ENCODE measurements around the gene C2CD2. TPM values are rescaled to one million over a fixed set of nuclear protein-coding genes. Genes with fewer than 3 reads are reported as not detected.

C2CD2 gene
- total RNA-seq, 2 experiments from 2014 or later = 4.5 to 5.9 TPM

DNA sequence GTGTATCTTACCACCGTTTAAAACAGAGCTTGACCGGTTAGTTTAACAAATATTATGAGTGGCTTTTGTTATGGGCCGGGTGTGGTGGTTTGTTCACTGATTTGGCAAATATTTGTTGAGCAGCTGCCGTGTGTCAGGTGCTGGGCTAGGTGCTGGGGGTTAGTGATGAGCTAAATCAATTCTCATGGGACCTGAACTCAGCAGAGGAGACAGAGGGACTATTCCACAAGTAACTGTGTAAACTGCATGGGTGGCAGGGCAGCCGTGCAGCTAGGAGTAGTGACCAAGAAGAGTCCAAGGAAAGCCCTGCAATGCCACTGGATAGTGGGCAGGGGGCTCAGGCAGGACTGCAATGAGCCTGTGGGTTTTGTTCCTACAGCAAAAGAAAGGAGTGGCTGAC is 11.2 kb upstream of the C2CD2 start:
- ChIA-PET CTCF (ENCODE audit: unreplicated experiment) (interaction anchor here (0.5 kb wide), 1 partner anchor 236 kb away, joined by 3 read pairs; no protein-coding TSS in a partner anchor), POLR2A (interaction anchor here (0.7 kb wide), 1 partner anchor 159 kb away, joined by 3 read pairs; no protein-coding TSS in a partner anchor)
- TF ChIP-seq, protein P1, sequence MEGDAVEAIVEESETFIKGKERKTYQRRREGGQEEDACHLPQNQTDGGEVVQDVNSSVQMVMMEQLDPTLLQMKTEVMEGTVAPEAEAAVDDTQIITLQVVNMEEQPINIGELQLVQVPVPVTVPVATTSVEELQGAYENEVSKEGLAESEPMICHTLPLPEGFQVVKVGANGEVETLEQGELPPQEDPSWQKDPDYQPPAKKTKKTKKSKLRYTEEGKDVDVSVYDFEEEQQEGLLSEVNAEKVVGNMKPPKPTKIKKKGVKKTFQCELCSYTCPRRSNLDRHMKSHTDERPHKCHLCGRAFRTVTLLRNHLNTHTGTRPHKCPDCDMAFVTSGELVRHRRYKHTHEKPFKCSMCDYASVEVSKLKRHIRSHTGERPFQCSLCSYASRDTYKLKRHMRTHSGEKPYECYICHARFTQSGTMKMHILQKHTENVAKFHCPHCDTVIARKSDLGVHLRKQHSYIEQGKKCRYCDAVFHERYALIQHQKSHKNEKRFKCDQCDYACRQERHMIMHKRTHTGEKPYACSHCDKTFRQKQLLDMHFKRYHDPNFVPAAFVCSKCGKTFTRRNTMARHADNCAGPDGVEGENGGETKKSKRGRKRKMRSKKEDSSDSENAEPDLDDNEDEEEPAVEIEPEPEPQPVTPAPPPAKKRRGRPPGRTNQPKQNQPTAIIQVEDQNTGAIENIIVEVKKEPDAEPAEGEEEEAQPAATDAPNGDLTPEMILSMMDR (conservative IDR thresholded peaks at IDR 0.05; ENCODE audit: low read length) = no peak
- no peak for TF ChIP-seq EZH2phosphoT487 (IDR thresholded peaks at IDR 0.05; ENCODE audit: borderline replicate concordance, low read depth, low read length)
- Histone ChIP-seq H3K4me2 (ENCODE audit: low read length) (peak overlapping the region; percentile 53), H3K79me2 (ENCODE audit: insufficient read depth, low read depth, low read length) (no peaks in the 10 kb centered on the region), H3K27ac (ENCODE audit: low read depth, low read length, poor library complexity, severe bottlenecking) (no peak overlapping the region), H3K4me1 (ENCODE audit: insufficient read depth, low read length, poor library complexity, severe bottlenecking) (peaks cover 29% of the 10 kb centered on the region), H3K9me2 (ENCODE audit: insufficient read depth, low read length) (no peaks in the 10 kb centered on the region), H2AFZ (ENCODE audit: low read length) (peak overlapping the region; percentile 44; the same call in 1 of the 2 replicates), H3K36me3 (ENCODE audit: insufficient read depth, low read length) (no peaks in the 10 kb centered on the region), H4K20me1 (ENCODE audit: insufficient read depth, low read length) (no peaks in the 10 kb centered on the region), H3K9me3 (ENCODE audit: low read length) (no peaks in the 10 kb centered on the region), H3K4me3 (ENCODE audit: low read depth, low read length, poor library complexity, severe bottlenecking) (no peak overlapping the region)
- intact Hi-C loops (cut with micrococcal nuclease; ENCODE audit: unreplicated experiment) = loop anchor here (10.0 kb wide), 1 partner anchor 350 kb away; no protein-coding TSS in a partner anchor
- peak; percentile 64 for DNase-seq (ENCODE audit: low spot score)
- BruUV-seq (replicated peaks) = no TSS peak

DNA sequence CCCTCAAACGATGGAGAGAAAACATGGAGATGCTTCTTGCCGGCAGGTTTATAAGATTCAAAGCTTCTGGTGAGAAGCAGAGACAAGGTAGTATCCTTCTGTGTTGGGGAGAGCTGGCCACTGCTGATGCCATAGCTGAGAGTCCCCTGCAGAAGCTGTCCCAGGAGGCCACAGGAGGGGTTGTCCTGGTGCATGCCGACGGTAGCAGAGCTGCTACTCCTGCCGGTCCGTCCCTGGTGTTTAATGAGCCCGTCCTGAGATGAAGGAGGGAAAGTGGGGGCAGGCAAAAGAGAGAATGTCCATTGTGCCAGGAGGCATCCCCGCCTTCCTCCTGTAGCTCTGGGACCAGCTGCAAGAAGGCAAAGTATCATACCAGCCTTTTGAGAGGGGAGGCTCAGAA is 10.4 kb upstream of the C2CD2 start:
- Histone ChIP-seq H3K4me3 (ENCODE audit: low read depth, low read length, poor library complexity, severe bottlenecking) (no peak overlapping the region), H3K27ac (ENCODE audit: low read depth, low read length, poor library complexity, severe bottlenecking) (no peak overlapping the region), H2AFZ (ENCODE audit: low read length) (no peak overlapping the region), H3K9me3 (ENCODE audit: low read length) (no peaks in the 10 kb centered on the region), H3K9me2 (ENCODE audit: insufficient read depth, low read length) (no peaks in the 10 kb centered on the region), H3K79me2 (ENCODE audit: insufficient read depth, low read depth, low read length) (no peaks in the 10 kb centered on the region), H3K4me2 (ENCODE audit: low read length) (no peak overlapping the region), H3K4me1 (ENCODE audit: insufficient read depth, low read length, poor library complexity, severe bottlenecking) (peaks cover 29% of the 10 kb centered on the region), H4K20me1 (ENCODE audit: insufficient read depth, low read length) (no peaks in the 10 kb centered on the region), H3K36me3 (ENCODE audit: insufficient read depth, low read length) (no peaks in the 10 kb centered on the region)
- BruUV-seq (replicated peaks) = no TSS peak
- POLR2A ChIA-PET = no interaction called here
- no peak for DNase-seq (ENCODE audit: low spot score)
- intact Hi-C loops (cut with micrococcal nuclease; ENCODE audit: unreplicated experiment) = loop anchor here (10.0 kb wide), 1 partner anchor 349 kb away; no protein-coding TSS in a partner anchor
- TF ChIP-seq, protein P1 (conservative IDR thresholded peaks at IDR 0.05; ENCODE audit: low read length) = no peak
- TF ChIP-seq EZH2phosphoT487 (IDR thresholded peaks at IDR 0.05; ENCODE audit: borderline replicate concordance, low read depth, low read length) = no peak
- CTCF ChIA-PET (ENCODE audit: unreplicated experiment) = interaction anchor here (1.0 kb wide), 1 partner anchor 352 kb away, joined by 4 read pairs; no protein-coding TSS in a partner anchor

DNA sequence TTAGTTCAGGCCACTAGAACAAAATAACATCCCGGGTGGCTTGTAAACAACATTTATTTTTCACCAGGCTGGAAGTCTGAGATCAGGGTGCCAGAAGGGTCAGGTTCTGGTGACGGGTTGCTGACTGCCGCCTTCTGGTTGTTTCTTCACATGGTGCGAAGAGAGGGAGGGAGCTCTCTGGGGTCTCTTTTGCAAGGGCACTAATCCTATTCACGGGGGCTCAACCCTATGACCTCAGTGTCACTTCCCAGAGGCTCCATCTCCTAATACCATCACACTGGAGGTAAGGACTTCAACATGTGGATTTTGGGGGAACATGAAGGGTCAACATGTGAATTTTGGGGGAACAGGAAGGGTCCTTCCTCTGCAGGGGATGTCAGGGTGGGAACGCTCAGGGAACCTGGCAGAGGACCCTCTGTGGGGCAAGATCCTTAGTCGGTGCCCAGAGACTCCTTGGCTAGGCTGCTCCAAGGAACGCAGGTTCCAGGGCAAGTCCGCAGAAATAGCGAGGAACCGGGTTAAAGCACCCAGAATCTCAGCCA is 8.7 kb upstream of the C2CD2 start:
- CTCF ChIA-PET (ENCODE audit: unreplicated experiment) = no interaction called here
- Histone ChIP-seq H3K79me2 (ENCODE audit: insufficient read depth, low read depth, low read length) (no peaks in the 10 kb centered on the region), H3K36me3 (ENCODE audit: insufficient read depth, low read length) (no peaks in the 10 kb centered on the region), H3K4me1 (ENCODE audit: insufficient read depth, low read length, poor library complexity, severe bottlenecking) (peaks cover 23% of the 10 kb centered on the region), H4K20me1 (ENCODE audit: insufficient read depth, low read length) (no peaks in the 10 kb centered on the region), H3K9me2 (ENCODE audit: insufficient read depth, low read length) (no peaks in the 10 kb centered on the region), H3K4me3 (ENCODE audit: low read depth, low read length, poor library complexity, severe bottlenecking) (no peak overlapping the region), H3K4me2 (ENCODE audit: low read length) (no peak overlapping the region), H2AFZ (ENCODE audit: low read length) (no peak overlapping the region), H3K27ac (ENCODE audit: low read depth, low read length, poor library complexity, severe bottlenecking) (no peak overlapping the region), H3K9me3 (ENCODE audit: low read length) (no peaks in the 10 kb centered on the region)
- BruUV-seq (replicated peaks) = no TSS peak
- intact Hi-C loops (cut with micrococcal nuclease; ENCODE audit: unreplicated experiment) = loop anchor here (10.0 kb wide), 1 partner anchor 348 kb away; no protein-coding TSS in a partner anchor
- POLR2A ChIA-PET = no interaction called here
- no peak for DNase-seq (ENCODE audit: low spot score)
- TF ChIP-seq, protein P1 (conservative IDR thresholded peaks at IDR 0.05; ENCODE audit: low read length) = no peak
- TF ChIP-seq EZH2phosphoT487 (IDR thresholded peaks at IDR 0.05; ENCODE audit: borderline replicate concordance, low read depth, low read length) = no peak
